CD1c-positive myeloid dendritic cell (primary cell): Measurements from ENCODE around the gene PDK2.

Source experiments
- DNase-seq: peaks from one replicate; pipeline ENCODE4 v3.0.0-alpha.2; 2016; ENCODE audit errors: extremely low spot score

Gene PDK2

GRCh38 chr17:50094753-50095619, at the start of gene PDK2:
Gene PDK2, plus strand, starts transcription at chr17:50095351. Its CDS starts 85 bp downstream, at chr17:50095436.
- peak; percentile 97 for DNase-seq

GRCh38 chr17:50046179-50046578, 49.0 kb upstream of the PDK2 start:
- no peak for DNase-seq

DNA sequence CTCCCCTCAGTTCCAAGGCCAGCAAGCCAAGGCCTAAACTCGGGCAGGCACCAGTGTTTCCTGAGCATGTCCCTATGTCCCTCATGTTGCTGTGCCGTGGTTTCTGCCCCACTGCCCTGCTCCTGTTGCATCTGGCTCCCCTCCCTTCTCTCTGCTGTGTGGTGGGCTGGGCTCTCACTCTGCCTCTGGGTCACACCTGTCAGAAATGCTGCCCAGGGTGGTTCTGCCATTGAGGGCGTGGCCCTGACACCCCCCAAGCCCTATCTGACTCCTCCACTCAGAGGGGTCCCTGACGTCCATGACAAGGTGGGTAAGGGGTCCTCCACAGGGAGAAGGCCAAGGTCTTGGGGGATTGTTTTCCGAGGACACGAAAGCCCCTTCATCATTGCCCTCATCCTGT, 48.5 kb upstream of the PDK2 start:
- DNase-seq: no peak

DNA sequence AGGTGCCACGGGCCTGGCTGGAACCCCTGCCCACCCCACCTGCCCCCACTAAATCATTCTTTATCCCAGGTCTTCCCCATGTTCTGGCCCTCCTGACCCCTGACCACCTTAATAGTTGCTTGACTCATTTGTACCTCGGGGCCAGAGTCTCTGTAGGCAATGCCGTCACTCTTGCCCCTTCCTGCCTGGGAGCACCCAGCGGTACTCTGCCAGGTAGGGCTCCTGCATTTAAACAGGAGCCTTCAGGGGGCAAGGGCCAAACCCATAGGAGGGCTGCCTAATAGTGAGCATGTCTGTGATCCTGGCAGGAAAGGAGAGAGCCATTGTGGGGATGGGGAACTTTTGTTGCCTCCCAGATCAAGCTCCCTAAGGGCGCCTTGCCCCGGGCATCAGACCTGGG, 48.1 kb upstream of the PDK2 start:
- no peak for DNase-seq

GRCh38 chr17:50047488-50048126, 47.5 kb upstream of the PDK2 start:
- DNase-seq: no peak

GRCh38 chr17:50048146-50048720, 46.9 kb upstream of the PDK2 start:
- DNase-seq: no peak

GRCh38 chr17:50048988-50049387, 46.2 kb upstream of the PDK2 start:
- DNase-seq: no peak

DNA sequence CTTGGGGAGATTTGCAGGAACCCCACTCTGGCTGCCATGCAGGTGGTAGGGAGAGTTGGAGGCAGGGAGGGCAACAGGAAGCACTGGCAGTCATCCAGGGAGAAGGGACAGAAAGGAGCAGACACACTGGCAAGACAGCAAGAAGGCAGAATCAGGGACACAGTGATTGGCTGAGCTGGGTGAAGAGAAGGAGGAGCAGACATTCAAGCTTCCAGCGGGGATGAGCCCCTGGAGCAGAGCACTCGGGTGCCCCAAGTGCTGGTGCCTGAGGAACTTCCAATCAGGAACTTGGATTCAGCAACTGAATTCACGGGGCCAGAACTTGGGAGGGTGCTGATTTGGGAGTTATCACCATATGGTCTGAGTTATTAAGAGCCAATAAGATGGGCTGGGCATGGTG, 45.5 kb upstream of the PDK2 start:
- DNase-seq: no peak

DNA sequence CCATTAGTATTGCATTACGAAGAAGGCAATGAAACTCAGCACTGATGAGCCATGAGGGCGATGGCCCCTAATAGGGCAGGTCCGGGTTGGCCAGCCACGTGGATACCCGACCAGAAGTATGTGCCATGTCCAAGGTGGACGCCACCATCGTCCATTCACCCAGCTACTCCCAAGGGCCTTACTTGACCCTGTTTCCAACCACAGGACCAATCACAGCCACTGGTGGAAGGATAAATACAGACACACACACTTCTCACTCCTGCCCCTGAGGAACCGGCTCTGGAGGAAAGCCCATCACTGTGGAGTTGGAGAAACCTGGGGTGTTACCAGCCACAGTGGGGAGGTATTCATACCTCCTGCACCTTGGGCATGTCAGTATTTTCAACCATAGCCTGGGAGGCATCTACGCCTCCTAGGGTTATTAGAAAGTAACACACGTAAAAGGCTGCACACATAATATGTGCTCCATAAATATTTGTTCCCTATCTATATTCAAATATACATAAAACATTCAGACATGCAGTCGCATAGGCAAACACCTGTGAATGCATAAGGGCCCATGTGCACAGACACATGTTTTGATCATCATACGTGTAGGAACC, 44.6 kb upstream of the PDK2 start:
- DNase-seq: no peak

- DNase-seq: no peak
Measured at GRCh38 chr17:50051082-50051576, 44.0 kb upstream of the PDK2 start.

DNA sequence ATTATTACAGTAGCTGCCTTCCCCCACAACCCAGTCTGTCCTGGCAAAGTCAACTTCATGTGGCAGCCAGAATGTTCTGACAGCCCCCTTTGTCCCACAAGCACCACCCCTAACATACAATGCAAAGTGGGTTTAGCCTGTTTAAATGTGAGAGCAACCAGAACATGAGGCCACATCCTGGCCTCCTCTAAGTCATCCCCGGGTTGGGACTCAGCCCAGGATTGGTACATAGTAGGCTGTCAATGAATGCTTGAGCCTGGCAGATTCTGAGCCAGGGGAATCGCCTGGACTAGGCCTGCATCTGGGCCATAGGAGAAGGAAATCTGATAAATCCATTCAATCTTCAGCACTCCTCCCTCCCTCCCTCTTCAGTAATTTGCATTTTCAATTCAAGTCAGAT, 43.5 kb upstream of the PDK2 start:
- DNase-seq: no peak

- no peak for DNase-seq
Measured at GRCh38 chr17:50052241-50052796, 42.8 kb upstream of the PDK2 start.

DNA sequence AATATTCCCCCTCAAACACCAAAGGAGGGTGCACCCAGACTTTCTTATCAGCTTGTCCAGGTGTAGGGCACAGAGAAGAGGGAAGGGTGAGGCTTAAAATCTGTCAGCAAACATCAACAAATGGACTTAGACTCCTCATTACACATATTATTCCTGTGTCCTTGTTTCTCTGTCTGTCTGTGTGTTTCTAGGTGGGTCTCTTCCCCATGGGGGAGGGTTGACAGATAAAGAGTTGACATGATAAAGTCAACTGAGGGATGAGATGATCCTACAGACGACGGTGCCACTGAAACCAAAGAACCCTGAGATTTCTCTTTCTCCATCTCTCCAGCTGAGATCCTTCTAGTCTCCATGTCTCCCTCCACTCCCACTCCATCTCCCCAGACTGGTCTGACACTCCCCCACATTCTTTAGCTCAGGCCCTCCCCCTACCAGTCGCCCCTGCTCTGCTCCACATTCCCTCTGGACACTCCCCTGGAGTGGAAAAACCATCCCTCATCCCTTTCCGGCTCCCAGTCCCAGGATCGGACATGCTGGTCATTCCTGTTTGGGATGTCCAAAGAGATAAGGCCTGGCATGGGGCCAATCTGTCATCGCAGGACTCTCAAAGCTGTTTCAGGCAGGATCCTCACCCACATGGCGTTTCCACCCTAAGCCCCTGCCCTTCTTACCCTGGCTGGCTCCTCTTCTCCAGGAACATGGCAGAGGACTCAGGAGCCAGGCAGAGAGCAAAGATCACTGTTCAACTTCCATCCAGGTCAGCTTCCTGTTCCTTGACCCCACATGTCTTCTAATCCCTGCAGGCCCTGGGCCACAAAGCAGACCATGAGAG, 42.1 kb upstream of the PDK2 start:
- DNase-seq: no peak

DNA sequence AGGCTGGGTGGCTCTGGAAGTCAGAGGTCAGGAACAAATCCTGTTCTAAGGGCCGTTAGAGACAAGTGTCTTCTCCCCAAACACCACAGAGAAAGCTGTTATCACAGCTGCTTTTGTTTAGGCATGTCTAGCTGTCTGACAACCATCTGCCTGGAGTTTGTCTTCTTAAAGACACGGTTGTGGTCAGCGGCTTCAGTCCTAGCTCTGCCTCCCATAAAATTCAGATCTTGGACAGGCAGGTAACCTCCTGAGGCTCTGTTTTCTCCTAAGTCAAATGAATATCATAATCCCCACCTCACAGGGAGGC, 41.5 kb upstream of the PDK2 start:
- no peak for DNase-seq

GRCh38 chr17:50055055-50055425, 40.1 kb upstream of the PDK2 start:
- no peak for DNase-seq

DNA sequence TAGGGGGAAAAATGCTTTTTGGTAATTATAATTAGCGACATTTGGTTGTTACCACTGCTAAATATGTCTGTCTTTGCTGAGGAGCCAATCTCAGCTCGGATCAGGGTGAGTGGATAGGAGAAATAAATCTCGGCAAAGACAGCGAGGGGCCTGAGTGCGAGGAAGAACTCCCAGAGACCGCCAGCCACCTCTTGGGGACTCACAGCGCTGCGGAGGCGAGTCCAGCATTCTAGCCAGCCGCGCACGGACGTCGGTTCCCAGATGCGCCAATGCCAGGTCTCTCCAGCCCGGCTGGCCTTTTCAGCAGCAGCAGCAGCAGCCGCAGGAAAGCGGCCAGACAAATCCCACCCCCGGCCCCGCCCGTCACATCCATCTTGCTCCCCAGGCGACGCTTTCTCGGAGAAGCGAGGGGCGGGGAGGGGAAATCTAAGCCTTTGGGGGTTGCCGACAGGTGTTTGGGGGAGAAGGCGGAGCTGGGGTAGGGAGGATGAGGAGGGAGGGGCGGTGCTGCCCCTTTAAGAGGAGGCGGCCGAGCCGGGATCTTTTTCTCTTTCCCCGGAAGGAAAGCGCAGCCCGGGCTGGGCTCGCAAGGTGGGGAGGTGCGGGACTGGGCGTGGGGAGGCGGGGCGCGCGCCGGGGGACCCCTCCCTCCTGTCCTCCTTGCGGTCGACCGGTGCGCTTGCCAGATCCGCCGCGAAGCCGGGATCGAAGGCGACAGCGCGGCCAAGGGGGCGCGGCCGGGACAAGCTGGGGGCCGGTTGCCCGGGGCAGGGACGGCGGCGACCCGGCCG, 39.5 kb upstream of the PDK2 start, which contains the start of gene ITGA3:
Gene ITGA3 (plus strand): TSS at position 685 of the 791 bp plus-strand sequence. CDS start 330 bp downstream, outside the sequence.
- DNase-seq: peak; percentile 47

- peak; percentile 15 for DNase-seq
Measured at GRCh38 chr17:50056217-50056960, 38.8 kb upstream of the PDK2 start.

DNA sequence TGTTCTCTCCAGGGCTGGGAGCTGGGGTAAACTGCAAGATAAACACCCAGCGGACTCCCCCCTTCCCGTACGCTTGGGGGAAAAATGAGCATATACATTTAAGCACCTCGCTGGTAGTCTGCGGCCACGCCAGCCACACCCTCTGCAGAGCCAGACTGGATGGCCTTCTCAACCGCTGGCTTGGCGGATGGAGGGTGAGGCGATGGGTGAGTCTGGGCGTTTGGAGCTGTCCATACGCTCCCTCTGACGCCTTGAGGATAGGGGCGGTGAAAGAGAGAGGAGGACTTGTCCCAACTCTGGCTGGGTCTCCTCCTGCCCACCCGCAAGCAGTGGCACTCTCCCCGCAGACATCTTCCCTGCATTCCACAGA, 38.2 kb upstream of the PDK2 start:
- no peak for DNase-seq

DNA sequence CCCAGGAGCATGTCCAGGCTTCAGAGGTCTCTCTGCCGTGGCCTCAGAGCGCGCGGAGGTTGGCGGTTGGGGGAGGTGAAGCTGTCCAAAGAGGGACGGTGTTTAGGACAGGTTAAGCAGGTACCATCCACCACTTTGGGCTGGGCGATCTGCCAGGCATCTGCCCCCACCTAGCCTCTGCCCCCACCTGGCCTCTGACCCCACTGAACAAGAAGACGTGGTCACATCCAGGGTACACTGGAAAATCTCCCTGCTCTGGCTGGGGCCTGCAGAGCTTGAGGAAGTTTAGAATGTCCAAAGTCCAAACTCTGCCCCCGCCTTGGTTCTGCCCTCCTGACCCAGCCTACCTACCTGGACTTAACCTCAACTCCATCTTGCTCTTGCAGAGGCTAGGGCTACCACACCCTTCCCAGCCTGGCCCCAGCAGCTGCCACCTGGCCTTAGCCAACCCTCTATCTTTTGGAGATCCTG, 37.6 kb upstream of the PDK2 start:
- DNase-seq: no peak
